GM19397 (cell line): Measurements from ENCODE around the gene TSEN34.
"Not testable (repeated sequence)": the region's sequence is repeated elsewhere in the genome, so short reads cannot be mapped to it uniquely, and the experiment has no call there.

ENCODE experiments used
- ATAC-seq: cut with Tn5 transposase; IDR thresholded peaks from one replicate; pipeline ENCODE4 v1.9.1; 2021; ENCODE audit warnings: mild to moderate bottlenecking, moderate library complexity; ENCODE audit not compliant: unreplicated experiment

Gene TSEN34

DNA sequence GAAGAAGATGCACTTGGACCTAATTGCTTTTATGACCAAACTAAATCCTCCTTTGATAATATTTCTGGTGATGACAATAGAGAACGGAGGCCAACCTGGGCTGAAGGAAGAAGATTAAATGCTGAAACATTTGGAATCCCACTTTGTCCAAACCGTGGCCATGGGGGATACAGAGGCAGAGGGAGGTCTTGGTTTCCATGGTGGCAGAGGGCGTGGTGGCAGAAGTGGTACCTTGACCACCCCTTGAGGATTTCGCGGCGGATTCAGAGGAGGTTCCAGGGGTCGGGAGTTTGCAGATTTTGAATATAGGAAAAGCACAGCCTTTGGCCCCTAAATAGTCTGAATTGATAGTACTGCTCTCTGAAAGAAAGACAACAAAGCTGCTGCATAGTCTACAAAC is 38.9 kb downstream of the TSEN34 start:
- ATAC-seq, result no peak

DNA sequence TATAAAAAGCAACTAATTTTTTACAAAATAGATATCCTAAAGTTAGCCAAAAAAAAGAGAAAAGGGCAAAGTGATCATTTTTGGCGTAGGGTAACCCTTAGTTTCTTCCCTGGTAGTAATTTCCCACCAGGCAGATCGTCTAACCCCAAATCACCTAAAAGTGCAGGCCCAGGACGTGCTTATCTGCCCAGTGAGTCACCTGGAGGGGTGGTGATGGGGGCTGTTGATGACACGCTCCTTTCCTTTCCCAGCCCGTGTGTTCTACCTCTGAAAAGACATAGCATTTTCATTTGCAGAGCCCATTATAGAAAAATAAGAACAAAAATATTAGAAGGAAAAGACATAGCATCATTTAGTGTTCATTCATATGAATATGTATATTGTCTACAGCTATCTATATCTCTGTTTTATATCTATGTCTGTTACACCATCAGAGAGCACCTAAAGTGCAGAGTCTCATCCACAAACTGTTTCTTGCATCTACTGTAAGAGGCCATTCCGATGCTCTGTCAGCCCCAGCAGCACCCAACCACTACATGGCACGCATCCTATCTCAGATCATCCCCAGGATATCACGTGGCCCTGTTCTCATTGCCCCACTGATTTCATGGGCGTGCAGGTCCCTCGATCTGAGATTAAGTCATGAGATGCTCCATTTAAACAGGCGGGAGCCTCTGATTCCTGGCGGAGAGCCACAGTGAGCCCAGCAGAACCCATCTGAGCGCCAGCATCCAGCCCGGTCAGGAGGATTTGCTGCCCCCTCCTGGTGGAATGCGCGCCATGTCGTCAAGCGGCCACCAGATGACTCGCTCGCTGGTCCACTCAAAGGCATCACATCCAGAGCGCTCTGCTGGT is 40.2 kb downstream of the TSEN34 start:
- no peak for ATAC-seq

DNA sequence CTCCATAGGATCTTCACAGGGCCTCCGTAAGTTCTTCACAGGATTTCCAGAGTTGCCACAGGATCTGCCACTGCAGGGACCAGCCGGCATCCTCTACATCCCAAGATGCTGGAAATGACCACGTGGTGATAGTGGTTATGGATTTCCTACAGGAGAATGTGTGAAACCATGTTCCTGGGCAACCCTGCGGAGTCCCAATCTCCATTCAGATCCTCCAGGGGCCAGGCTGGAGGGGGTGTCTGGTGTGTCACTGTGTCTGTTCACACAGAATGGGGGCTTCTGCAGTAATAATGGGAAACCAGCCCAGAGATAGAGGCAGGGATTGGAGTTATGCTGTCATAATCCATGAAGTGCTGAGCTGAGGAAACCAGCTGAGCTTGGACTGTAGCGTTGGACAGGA is 42.8 kb downstream of the TSEN34 start:
- no peak for ATAC-seq

DNA sequence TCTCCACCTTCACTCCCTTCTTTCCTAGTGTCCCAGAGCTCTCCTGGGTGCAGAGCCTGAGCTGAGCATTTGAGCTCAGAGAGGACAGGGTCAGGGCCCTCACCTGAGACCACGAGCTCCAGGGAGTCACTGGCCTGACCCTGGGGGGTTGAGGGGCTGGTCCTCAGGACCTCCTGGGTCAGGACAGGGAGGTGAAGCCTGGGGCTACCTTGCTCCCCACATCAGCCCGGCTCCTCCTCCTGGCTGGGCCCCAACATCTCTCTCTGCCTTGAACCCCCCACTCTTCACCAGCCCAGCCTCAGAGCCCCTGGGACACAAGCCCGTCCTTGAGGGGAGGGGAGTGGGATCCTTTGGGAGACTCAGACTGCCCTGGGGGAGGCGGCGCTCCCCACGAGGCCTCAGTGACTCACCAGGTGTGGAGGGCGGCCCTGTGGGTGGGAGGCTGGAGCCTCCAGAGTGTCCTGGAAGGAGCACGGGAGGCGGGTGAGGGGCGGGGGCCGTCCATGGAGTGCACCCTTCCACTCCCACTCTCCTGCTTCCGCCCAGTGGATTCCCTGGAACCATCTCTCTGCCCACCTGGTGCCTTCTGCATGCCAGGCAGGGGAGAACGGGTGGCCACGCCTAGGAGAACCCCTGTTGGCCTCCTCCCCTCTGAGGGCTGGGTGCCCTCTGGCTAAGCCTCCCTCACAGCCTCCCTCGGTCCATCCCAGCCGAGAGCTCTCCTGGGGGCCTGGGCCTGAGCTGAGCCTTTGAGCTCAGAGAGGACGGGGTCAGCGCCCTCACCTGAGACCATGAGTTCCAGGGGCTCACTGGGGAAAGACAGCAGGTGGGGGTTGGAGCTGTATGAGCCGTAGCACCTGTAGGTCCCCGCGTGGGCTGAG is 48.6 kb downstream of the TSEN34 start:
- ATAC-seq, result not testable (repeated sequence)

DNA sequence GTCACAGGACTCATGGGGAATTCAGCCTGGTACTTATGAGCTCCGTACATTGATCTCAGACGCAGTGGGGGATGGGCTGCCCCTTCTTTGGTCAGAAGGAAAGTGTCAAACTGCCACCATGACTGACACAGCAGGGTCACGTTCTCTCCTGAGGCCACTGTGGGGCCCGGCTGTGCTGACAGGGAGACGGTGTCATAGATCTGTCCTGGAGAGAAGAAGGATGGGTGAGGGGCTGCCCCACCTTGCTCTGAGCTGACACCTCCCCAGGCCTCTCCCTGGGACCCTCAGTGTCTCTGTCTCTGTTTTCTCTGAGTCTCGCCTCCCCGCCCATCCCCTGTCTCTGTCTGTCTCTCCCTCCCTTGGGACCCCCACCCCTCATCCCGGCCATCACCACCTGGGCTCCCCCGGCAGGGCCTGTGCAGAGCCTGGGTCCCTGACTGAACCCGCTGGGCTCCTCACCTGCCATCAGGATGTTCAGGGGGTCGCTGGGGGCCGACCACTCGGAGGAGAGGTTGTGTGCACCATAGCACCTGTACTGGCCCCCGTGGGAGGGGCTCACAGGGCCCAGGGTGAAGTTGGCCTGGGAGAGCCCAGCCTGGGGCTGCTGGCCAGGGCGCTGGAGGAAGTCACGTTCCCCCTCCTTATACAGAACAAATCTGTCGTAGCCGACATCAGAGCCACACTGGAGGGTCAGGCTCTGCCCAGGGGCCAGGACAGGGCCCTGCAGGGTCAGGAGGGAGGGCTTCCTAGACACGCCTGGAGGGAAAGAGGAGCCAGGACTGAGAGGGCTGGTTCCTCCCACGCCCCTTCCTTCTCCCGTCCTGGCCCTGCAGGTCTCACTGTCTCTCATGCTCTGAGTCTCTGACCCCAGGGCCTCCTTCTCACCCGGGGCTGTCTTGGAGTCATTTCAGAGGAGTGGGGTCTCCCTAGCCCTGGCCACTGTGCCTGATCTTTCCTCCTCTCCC is 49.5 kb downstream of the TSEN34 start:
- ATAC-seq, result not testable (repeated sequence)

DNA sequence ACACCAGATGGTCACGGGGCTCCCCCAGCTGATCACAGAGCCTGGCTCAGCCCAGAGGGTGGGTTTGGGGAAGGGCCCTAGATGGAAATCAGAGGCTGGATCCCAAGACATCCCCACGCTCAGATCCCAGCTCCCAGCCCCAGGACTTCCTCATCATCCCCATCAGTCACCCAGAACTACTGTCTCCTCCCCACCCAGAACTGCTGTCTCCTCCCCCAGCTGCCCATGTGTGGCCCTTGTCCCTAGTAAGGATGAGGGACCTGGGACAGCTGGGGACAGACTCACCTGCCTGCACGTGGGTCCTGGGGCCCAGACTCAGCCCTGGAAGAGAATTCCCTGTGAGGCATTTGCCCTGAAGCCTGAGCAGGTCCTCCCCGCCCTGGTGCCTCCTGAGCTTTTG is 51.1 kb downstream of the TSEN34 start:
- not testable (repeated sequence) for ATAC-seq

DNA sequence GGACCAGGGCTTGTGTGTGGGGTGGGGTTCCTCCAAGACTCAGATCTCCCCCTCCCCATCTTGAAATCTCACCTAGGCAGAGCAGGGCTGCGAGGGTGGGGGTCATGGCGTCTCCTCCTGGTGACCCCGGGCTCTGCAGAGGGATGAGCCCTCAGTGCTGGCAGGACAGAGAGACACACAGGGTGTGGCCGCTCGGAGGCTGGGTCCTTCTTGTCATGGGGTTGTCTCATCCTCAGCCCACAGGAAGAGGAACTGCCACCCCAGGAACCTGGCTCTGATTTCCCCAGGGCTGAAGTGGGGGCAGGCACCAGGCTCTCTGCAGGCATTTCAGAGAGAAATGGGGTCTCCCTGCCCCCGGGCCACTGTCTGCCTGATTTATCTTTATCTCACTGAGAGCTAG is 51.5 kb downstream of the TSEN34 start, which contains the start of gene LILRA6:
LILRA6 (minus strand) TSS at position 145 of the 400 bp plus-strand sequence.
- not testable (repeated sequence) for ATAC-seq

DNA sequence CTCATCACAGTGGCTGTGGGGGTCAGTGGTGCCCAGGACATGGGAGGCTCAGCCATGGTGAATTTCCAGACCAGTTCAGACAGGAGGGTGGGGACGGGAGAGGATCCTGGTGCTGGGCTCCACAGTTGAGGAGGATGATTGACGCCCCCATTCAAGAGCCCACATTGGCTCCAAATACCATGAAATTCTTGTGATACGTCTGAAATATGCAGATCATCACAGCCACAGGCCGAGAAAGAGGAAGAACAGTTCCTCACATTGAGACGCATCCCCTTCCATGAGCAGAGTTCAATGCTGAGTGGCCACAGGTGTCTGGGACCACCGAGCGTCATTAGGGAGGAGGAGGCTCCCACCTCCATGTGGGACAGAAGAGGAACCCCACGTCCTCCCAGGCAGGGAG is 52.7 kb downstream of the TSEN34 start:
- ATAC-seq, result not testable (repeated sequence)
